PFSK-1 (cell line): ENCODE measurements around the gene KIF19.

Experiments
- POLR2AphosphoS5 ChIP-seq: IDR thresholded peaks from 2 replicates; pipeline ENCODE4 v1.6.1; 2012; ENCODE audit warnings: low read depth, mild to moderate bottlenecking, control low read depth, low read length, moderate library complexity
- REST ChIP-seq, 2 experiments: IDR thresholded peaks; 2 replicates each; pipeline versions ENCODE4 v1.6.1 to v1.8.0; 2011 to 2012; ENCODE audit warnings: low read depth in 2 of 2, low read length in 2 of 2, control low read depth in 1 of 2, inconsistent platforms in 1 of 2, mild to moderate bottlenecking in 1 of 2, moderate library complexity in 1 of 2; ENCODE audit not compliant: insufficient read depth in 1 of 2
- SIN3A ChIP-seq: IDR thresholded peaks from 2 replicates; pipeline ENCODE4 v1.6.1; 2012; ENCODE audit warnings: mild to moderate bottlenecking, low read length, moderate library complexity, borderline replicate concordance; ENCODE audit not compliant: insufficient read depth
- TAF1 ChIP-seq: IDR thresholded peaks from 2 replicates; pipeline ENCODE4 v1.6.1; 2012; ENCODE audit warnings: low read length, control low read depth, borderline replicate concordance; ENCODE audit not compliant: insufficient read depth

- TF ChIP-seq POLR2AphosphoS5 (no peak), SIN3A (no peak), TAF1 (no peak), REST (IDR thresholded peaks at IDR 0.05; ENCODE audit: insufficient read depth in 1 of 2, low read depth in 2 of 2, low read length in 2 of 2) (no peak)
Observed at GRCh38 chr17:74307984-74308773, 17.8 kb upstream of the KIF19 start.
